ENCODE measurements around the gene CTCF. TPM values are rescaled to one million over a fixed set of nuclear protein-coding genes. Genes with fewer than 3 reads are reported as not detected.

The CTCF gene
- total RNA-seq, 2 experiments from 2014 or later: 43.8 to 46.4 TPM

DNA sequence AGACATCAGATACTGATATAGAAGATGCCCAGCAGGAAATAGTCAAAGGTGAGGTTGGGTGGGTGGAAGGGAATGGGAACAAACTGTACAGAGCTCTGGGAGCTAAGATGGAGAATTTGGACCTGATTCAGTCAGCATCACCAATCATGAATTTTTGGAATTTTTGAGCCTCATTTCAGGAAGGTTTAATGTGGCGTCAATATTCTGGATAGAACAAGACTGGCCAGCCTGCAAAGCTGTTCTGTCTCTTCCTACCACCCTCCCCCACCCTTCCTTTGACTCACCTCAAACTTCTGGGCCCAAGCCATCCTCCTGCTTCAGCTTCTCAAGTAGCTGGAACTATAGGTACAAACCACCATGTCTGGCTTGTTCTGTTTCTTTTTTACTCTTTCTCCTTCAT, 32.6 kb downstream of the CTCF start:
- no peaks in the 10 kb centered on the region for H3K9me3 ChIP-seq (ENCODE audit: control insufficient read depth in 1 of 2, insufficient read depth in 1 of 2, low read length in 2 of 2)
- H3K9me3 Mint-ChIP-seq: no peaks in the 10 kb centered on the region
- no peak overlapping the region for H3K27ac ChIP-seq (ENCODE audit: low read depth in 1 of 2, low read length in 2 of 2)
- ATAC-seq (ENCODE audit: poor library complexity) (peak; percentile 44), DNase-seq (peak in 1 of 14 experiments; percentile 12)
- intact Hi-C loops (cut with DNase I, micrococcal nuclease): no loop called here
- peaks cover 11% of the 10 kb centered on the region for H3K4me1 ChIP-seq (ENCODE audit: insufficient read depth, low read length)
- POLR2A ChIA-PET: interaction anchor here (0.7 to 1.3 kb wide), 4 partner anchors 16 to 37 kb away, joined by 3 to 5 read pairs (median 3); no protein-coding TSS in a partner anchor
- CTCF ChIA-PET: interaction anchor here (4.8 kb wide), 1 partner anchor 74 kb away, joined by 15 read pairs; no protein-coding TSS in a partner anchor
- H3K4me1 Mint-ChIP-seq (ENCODE audit: low read depth): peaks cover 57% of the 10 kb centered on the region
- H3K27ac Mint-ChIP-seq: peak overlapping the region; percentile 18
- H3K27me3 Mint-ChIP-seq: no peaks in the 10 kb centered on the region
- H3K36me3 Mint-ChIP-seq (ENCODE audit: low read depth): peaks cover 42% of the 10 kb centered on the region
- no peak overlapping the region for H3K4me3 ChIP-seq (ENCODE audit: low read length)
- TF ChIP-seq, protein P1, sequence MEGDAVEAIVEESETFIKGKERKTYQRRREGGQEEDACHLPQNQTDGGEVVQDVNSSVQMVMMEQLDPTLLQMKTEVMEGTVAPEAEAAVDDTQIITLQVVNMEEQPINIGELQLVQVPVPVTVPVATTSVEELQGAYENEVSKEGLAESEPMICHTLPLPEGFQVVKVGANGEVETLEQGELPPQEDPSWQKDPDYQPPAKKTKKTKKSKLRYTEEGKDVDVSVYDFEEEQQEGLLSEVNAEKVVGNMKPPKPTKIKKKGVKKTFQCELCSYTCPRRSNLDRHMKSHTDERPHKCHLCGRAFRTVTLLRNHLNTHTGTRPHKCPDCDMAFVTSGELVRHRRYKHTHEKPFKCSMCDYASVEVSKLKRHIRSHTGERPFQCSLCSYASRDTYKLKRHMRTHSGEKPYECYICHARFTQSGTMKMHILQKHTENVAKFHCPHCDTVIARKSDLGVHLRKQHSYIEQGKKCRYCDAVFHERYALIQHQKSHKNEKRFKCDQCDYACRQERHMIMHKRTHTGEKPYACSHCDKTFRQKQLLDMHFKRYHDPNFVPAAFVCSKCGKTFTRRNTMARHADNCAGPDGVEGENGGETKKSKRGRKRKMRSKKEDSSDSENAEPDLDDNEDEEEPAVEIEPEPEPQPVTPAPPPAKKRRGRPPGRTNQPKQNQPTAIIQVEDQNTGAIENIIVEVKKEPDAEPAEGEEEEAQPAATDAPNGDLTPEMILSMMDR (IDR thresholded peaks at IDR 0.05): no peak
- H3K36me3 ChIP-seq (ENCODE audit: insufficient read depth, low read length): peaks cover 8% of the 10 kb centered on the region
- no peaks in the 10 kb centered on the region for H3K27me3 ChIP-seq (ENCODE audit: control insufficient read depth in 1 of 2, insufficient read depth in 2 of 2, low read length in 2 of 2)
- no peak overlapping the region for H3K4me3 Mint-ChIP-seq

DNA sequence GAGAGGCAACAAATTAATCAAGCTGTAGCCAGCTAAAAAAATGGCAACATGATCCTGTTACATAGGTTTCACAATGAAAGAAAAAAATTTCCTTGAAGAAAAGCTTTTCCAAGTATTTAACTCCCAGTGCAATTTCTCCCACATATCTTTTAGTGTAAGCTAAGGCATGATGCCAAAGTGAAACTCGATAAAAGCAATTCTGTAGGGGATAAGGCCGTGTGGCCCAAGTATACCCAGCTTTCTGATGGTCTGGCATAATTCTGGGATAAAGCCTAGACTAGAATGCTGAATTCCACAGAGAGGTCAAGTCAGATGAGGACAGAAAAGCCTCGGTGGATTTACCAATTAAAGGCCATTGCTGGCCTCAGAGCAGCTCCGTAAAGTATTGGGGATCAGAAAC, 36.2 kb downstream of the CTCF start:
- intact Hi-C loops (cut with DNase I, micrococcal nuclease): no loop called here
- H3K36me3 Mint-ChIP-seq (ENCODE audit: low read depth): peaks cover 24% of the 10 kb centered on the region
- DNase-seq (no peak), ATAC-seq (ENCODE audit: poor library complexity) (no peak)
- Histone ChIP-seq H3K27me3 (ENCODE audit: control insufficient read depth in 1 of 2, insufficient read depth in 2 of 2, low read length in 2 of 2) (no peaks in the 10 kb centered on the region), H3K4me1 (ENCODE audit: insufficient read depth, low read length) (peaks cover 13% of the 10 kb centered on the region), H3K36me3 (ENCODE audit: insufficient read depth, low read length) (peaks cover 5% of the 10 kb centered on the region), H3K4me3 (ENCODE audit: low read length) (no peak overlapping the region), H3K27ac (ENCODE audit: low read depth in 1 of 2, low read length in 2 of 2) (peak overlapping the region in 1 of 2 donors; percentile 13), H3K9me3 (ENCODE audit: control insufficient read depth in 1 of 2, insufficient read depth in 1 of 2, low read length in 2 of 2) (no peaks in the 10 kb centered on the region)
- TF ChIP-seq, protein P1 (IDR thresholded peaks at IDR 0.05): no peak
- peak overlapping the region; percentile 5 for H3K27ac Mint-ChIP-seq
- no peak overlapping the region for H3K4me3 Mint-ChIP-seq
- POLR2A ChIA-PET: interaction anchor here (1.2 kb wide), 1 partner anchor 34 kb away, joined by 3 read pairs; no protein-coding TSS in a partner anchor
- no peaks in the 10 kb centered on the region for H3K9me3 Mint-ChIP-seq
- CTCF ChIA-PET: interaction anchor here (3.1 kb wide), 1 partner anchor 77 kb away, joined by 11 read pairs; no protein-coding TSS in a partner anchor
- no peaks in the 10 kb centered on the region for H3K27me3 Mint-ChIP-seq
- peaks cover 55% of the 10 kb centered on the region for H3K4me1 Mint-ChIP-seq (ENCODE audit: low read depth)

DNA sequence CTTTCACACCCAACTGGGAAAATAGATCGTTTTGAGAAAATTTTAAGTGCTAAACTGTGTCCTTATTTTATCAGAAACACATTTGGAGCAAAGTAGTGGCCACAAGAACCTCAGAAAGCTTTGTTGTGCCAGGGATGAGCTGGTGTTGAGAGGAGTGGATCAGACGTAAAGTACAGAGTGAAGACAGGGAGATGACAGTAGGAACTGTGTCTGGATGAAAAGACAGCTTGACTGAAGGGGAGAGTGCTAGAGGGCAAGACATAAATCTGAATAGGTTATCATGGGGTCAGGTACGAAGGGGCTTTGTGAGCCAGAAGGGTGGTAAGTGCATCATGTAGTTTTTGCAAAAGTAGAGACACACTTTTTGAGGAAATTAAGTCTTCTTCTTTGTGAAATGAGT, 43.3 kb downstream of the CTCF start:
- Histone ChIP-seq H3K4me1 (ENCODE audit: insufficient read depth, low read length) (peaks cover 4% of the 10 kb centered on the region), H3K27me3 (ENCODE audit: control insufficient read depth in 1 of 2, insufficient read depth in 2 of 2, low read length in 2 of 2) (no peaks in the 10 kb centered on the region), H3K36me3 (ENCODE audit: insufficient read depth, low read length) (peaks cover 9% of the 10 kb centered on the region), H3K27ac (ENCODE audit: low read depth in 1 of 2, low read length in 2 of 2) (no peak overlapping the region), H3K4me3 (ENCODE audit: low read length) (no peak overlapping the region), H3K9me3 (ENCODE audit: control insufficient read depth in 1 of 2, insufficient read depth in 1 of 2, low read length in 2 of 2) (no peaks in the 10 kb centered on the region)
- no peak overlapping the region for H3K4me3 Mint-ChIP-seq
- ChIA-PET CTCF (no interaction called here), POLR2A (no interaction called here)
- H3K4me1 Mint-ChIP-seq (ENCODE audit: low read depth): peaks cover 19% of the 10 kb centered on the region
- no peaks in the 10 kb centered on the region for H3K27me3 Mint-ChIP-seq
- H3K27ac Mint-ChIP-seq: peak overlapping the region; percentile 71
- ATAC-seq (ENCODE audit: poor library complexity): no peak
- DNase-seq: no peak
- H3K9me3 Mint-ChIP-seq: no peaks in the 10 kb centered on the region
- TF ChIP-seq, protein P1 (IDR thresholded peaks at IDR 0.05): no peak
- peaks cover 14% of the 10 kb centered on the region for H3K36me3 Mint-ChIP-seq (ENCODE audit: low read depth)
- intact Hi-C loops (cut with DNase I, micrococcal nuclease): no loop called here

Data from CD4-positive, alpha-beta T cell (primary cell).